Natural killer cell (primary cell): ENCODE data around the gene NODAL. TPM values are rescaled to one million over a fixed set of nuclear protein-coding genes. Genes with fewer than 3 reads are reported as not detected.

Source experiments
- ATAC-seq, 3 donors: fragments of 150-1000 bp in 2 of 3; fragments of 200-7000 bp in 1 of 3; cut with Tn5 transposase; 1 replicate in 1 of 3; 2 replicates in 2 of 3; pipeline ENCODE4 v1.10.0; 2021; ENCODE audit warnings: mild to moderate bottlenecking in 2 of 3, moderate library complexity in 2 of 3
- DNase-seq, 2 donors: peaks; one replicate each; pipeline versions ENCODE4 v3.0.0 to v3.0.0-alpha.2; 2013 to 2021; ENCODE audit warnings: mixed read lengths in 1 of 2
- H3K27ac ChIP-seq: one replicate; pipeline ENCODE4 v1.5.1; 2013; ENCODE audit warnings: mild to moderate bottlenecking, low read length
- H3K27me3 ChIP-seq: one replicate; pipeline ENCODE4 v1.6.1; 2013; ENCODE audit warnings: low read length; ENCODE audit not compliant: control insufficient read depth, insufficient read depth
- H3K36me3 ChIP-seq: one replicate; pipeline ENCODE4 v1.6.1; 2013; ENCODE audit warnings: low read length; ENCODE audit not compliant: control insufficient read depth, insufficient read depth
- H3K4me1 ChIP-seq: one replicate; pipeline ENCODE4 v1.6.1; 2013; ENCODE audit warnings: low read length; ENCODE audit not compliant: control insufficient read depth, insufficient read depth
- H3K4me3 ChIP-seq: one replicate; pipeline ENCODE4 v1.5.1; 2013; ENCODE audit warnings: low read length
- H3K9me3 ChIP-seq: one replicate; pipeline ENCODE4 v1.6.1; 2013; ENCODE audit warnings: low read length; ENCODE audit not compliant: control insufficient read depth, insufficient read depth
- H3K27ac Mint-ChIP-seq, 2 donors: one replicate each; pipeline ENCODE4 v1.8.0; 2022; ENCODE audit warnings: mild to moderate bottlenecking in 2 of 2, mixed read lengths in 2 of 2, moderate library complexity in 1 of 2
- H3K27me3 Mint-ChIP-seq, 2 donors: one replicate each; pipeline ENCODE4 v1.8.0; 2022; ENCODE audit warnings: low read depth in 2 of 2, mixed read lengths in 2 of 2
- H3K36me3 Mint-ChIP-seq: one replicate; pipeline ENCODE4 v1.8.0; 2022; ENCODE audit warnings: mixed read lengths
- H3K4me1 Mint-ChIP-seq, 2 donors: one replicate each; pipeline ENCODE4 v1.8.0; 2022; ENCODE audit warnings: mixed read lengths in 2 of 2
- H3K4me3 Mint-ChIP-seq: one replicate; pipeline ENCODE4 v1.8.0; 2022; ENCODE audit warnings: mild to moderate bottlenecking, moderate library complexity, mixed read lengths
- H3K9me3 Mint-ChIP-seq, 2 donors: one replicate each; pipeline ENCODE4 v1.8.0; 2022; ENCODE audit warnings: mixed read lengths in 2 of 2
- WGBS: methylation state at CpG from one replicate; pipeline ENCODE4 v1.1.7; 2013; ENCODE audit warnings: missing lambda C conversion rate; ENCODE audit not compliant: insufficient coverage; 5-methylcytosine and 5-hydroxymethylcytosine counted together
- intact Hi-C: fragments of 100-400 bp; cut with micrococcal nuclease; formaldehyde crosslinking; loops from one replicate; pipeline ENCODE4 v1.14.2; 2022
- total RNA-seq, 4 donors: library from RNA; stranded (reverse); fragments of 120-200 nt in 1 of 4; gene quantifications; one replicate each; pipeline versions ENCODE4 v1.2.3 to v1.2.4, GENCODE V29; 2013 to 2022
- TF ChIP-seq, protein P1 (sequence below): fragments of 200-600 bp; IDR thresholded peaks from one replicate; pipeline ENCODE4 v1.8.0; 2022; ENCODE audit warnings: antibody characterized with exemption

The NODAL gene
- total RNA-seq, 3 donors from 2014 or later (not counting 1 experiment from before 2014, with no cell fraction given): not detected

GRCh38 chr10:70461397-70462348 lies 20.2 kb upstream of the NODAL start:
- H3K27ac Mint-ChIP-seq: no peak overlapping the region
- 59% methylated on average over 11 of the region's 13 CpGs for WGBS

DNA sequence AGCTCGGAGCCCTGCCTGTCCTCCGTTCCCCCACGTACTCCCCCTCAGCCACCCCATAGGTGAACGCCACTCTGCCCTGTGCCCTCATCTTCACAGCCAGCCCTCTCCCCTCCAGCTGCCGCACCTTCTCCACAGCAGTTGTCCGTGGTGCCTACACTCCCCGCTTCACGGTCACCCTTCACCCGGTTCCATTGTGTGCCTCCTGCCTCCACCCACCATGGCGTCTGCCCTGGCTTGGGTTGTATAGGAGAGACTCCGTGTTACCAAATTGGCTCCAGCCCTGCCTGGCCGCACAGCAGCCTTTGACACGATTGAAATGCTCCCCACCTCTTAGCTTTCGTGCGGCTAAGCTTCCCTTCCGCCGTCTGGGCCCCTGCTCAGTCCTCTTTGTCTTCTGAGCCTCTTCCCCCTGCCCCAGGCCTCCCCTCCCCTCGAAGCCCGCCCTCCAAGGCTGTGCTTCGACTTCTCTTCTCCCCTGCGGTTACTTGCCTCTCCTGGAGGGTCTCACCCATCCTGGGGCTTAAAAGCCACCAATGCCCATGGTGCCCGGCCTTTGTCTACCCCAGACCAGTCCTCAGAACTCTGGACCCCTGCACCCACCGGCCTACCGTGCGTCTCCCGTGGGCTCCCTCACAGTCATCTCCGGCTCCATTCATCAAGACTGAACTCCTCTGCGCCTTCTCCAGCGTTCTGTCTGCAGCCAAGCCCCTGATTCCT lies 18.5 kb upstream of the NODAL start:
- Mint-ChIP-seq H3K36me3 (no peaks in the 10 kb centered on the region), H3K4me3 (no peak overlapping the region), H3K4me1 (no peaks in the 10 kb centered on the region), H3K27me3 (peaks cover 29 to 34% of the 10 kb centered on the region in 2 donors), H3K27ac (no peak overlapping the region), H3K9me3 (no peaks in the 10 kb centered on the region)
- Histone ChIP-seq H3K27ac (no peak overlapping the region), H3K4me1 (peaks cover 9% of the 10 kb centered on the region), H3K27me3 (peaks cover 10% of the 10 kb centered on the region), H3K36me3 (no peaks in the 10 kb centered on the region), H3K4me3 (no peak overlapping the region), H3K9me3 (no peaks in the 10 kb centered on the region)
- ATAC-seq: no peak
- TF ChIP-seq, protein P1, sequence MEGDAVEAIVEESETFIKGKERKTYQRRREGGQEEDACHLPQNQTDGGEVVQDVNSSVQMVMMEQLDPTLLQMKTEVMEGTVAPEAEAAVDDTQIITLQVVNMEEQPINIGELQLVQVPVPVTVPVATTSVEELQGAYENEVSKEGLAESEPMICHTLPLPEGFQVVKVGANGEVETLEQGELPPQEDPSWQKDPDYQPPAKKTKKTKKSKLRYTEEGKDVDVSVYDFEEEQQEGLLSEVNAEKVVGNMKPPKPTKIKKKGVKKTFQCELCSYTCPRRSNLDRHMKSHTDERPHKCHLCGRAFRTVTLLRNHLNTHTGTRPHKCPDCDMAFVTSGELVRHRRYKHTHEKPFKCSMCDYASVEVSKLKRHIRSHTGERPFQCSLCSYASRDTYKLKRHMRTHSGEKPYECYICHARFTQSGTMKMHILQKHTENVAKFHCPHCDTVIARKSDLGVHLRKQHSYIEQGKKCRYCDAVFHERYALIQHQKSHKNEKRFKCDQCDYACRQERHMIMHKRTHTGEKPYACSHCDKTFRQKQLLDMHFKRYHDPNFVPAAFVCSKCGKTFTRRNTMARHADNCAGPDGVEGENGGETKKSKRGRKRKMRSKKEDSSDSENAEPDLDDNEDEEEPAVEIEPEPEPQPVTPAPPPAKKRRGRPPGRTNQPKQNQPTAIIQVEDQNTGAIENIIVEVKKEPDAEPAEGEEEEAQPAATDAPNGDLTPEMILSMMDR: no peak
- WGBS: 78% methylated on average over 28 of the region's 29 CpGs
- intact Hi-C loops: loop anchor here (5.0 kb wide), 1 partner anchor 427 kb away; the partner anchor contains the start of gene PCBD1
- no peak for DNase-seq

More at GRCh38 chr10:70461397-70462348, 20.2 kb upstream of the NODAL start:
- Mint-ChIP-seq H3K4me3 (no peak overlapping the region), H3K9me3 (no peaks in the 10 kb centered on the region), H3K36me3 (no peaks in the 10 kb centered on the region), H3K27me3 (peaks cover 21 to 24% of the 10 kb centered on the region in 2 donors), H3K4me1 (no peaks in the 10 kb centered on the region)
- ATAC-seq: peak in 2 of 3 donors; percentile 65 to 77
- Histone ChIP-seq H3K9me3 (no peaks in the 10 kb centered on the region), H3K4me1 (peaks cover 9% of the 10 kb centered on the region), H3K27ac (no peak overlapping the region), H3K36me3 (no peaks in the 10 kb centered on the region), H3K4me3 (no peak overlapping the region), H3K27me3 (peaks cover 7% of the 10 kb centered on the region)
- DNase-seq: peak in 1 of 2 donors; percentile 74
- intact Hi-C loops: loop anchor here (1.0 to 5.0 kb wide), 2 partner anchors 79 to 426 kb away; partner anchors contain the start of gene PCBD1
- TF ChIP-seq, protein P1: peak; percentile 64

GRCh38 chr10:70459061-70459773 lies 17.7 kb upstream of the NODAL start:
- Histone ChIP-seq H3K4me3 (no peak overlapping the region), H3K9me3 (no peaks in the 10 kb centered on the region), H3K27me3 (peaks cover 10% of the 10 kb centered on the region), H3K36me3 (no peaks in the 10 kb centered on the region), H3K27ac (no peak overlapping the region), H3K4me1 (peaks cover 9% of the 10 kb centered on the region)
- no peaks in the 10 kb centered on the region for H3K9me3 Mint-ChIP-seq
- peaks cover 29 to 34% of the 10 kb centered on the region in 2 donors for H3K27me3 Mint-ChIP-seq
- H3K4me3 Mint-ChIP-seq: no peak overlapping the region
- no peaks in the 10 kb centered on the region for H3K4me1 Mint-ChIP-seq
- H3K36me3 Mint-ChIP-seq: no peaks in the 10 kb centered on the region
- no peak for DNase-seq
- no peak overlapping the region for H3K27ac Mint-ChIP-seq
- ATAC-seq: no peak
- intact Hi-C loops: no loop called here
- TF ChIP-seq, protein P1: no peak
- 51% methylated on average over 18 of the region's 19 CpGs for WGBS
